Measurements from ENCODE around the gene TMPRSS3. TPM values are rescaled to one million over a fixed set of nuclear protein-coding genes. Genes with fewer than 3 reads are reported as not detected.

Gene TMPRSS3
- total and polyA plus RNA-seq, 9 of the 15 experiments (the other 6 are each of a cell fraction or from before 2014, with no cell fraction given): 0.07 TPM; not detected in 8

DNA sequence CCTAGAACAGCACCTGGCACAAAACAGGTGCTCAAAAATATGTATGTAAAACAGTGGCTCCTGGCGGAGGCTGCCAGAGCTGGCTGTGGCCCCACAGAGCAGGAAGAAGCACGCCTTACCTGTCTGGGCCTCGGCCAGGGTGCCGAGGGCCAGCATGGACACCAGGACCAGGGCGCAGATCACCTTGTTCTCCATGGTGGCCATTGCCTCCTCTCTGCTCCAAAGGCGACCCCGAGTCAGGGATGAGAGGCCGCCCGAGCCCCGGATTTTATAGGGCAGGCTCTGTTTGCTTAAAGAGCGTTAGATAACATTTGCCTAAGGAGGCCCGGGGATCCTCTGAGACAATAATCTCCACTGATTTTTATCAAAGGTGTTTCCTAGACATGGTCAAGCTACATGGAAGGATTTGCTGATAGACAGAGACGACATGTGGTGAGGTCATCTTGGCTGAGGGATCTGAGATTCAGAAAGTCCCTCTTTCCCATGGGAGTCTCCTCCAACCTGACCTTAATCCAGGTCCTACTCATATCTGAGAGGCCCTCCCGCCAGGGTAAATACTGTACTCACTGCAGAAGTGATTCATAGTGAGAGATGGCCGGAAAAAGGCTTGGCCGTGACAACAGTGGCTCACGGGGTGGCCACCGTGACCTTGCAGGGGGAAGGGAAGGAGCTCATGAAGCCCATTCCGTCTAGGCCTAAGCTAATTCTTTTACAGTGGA lies 29.4 kb downstream of the TMPRSS3 start, which contains the start of gene TFF1 (continued):
- TF ChIP-seq FOSL1 (tag; conservative IDR thresholded peaks at IDR 0.05): peak; percentile 49; the same call in 1 of the 2 replicates
- TF ChIP-seq, protein P1, sequence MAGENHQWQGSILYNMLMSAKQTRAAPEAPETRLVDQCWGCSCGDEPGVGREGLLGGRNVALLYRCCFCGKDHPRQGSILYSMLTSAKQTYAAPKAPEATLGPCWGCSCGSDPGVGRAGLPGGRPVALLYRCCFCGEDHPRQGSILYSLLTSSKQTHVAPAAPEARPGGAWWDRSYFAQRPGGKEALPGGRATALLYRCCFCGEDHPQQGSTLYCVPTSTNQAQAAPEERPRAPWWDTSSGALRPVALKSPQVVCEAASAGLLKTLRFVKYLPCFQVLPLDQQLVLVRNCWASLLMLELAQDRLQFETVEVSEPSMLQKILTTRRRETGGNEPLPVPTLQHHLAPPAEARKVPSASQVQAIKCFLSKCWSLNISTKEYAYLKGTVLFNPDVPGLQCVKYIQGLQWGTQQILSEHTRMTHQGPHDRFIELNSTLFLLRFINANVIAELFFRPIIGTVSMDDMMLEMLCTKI (IDR thresholded peaks at IDR 0.05; ENCODE audit: partially characterized antibody): no peak
- TF ChIP-seq ZNF217 (CRISPR knock-in tag; IDR thresholded peaks at IDR 0.05): no peak
- TF ChIP-seq, protein P2, sequence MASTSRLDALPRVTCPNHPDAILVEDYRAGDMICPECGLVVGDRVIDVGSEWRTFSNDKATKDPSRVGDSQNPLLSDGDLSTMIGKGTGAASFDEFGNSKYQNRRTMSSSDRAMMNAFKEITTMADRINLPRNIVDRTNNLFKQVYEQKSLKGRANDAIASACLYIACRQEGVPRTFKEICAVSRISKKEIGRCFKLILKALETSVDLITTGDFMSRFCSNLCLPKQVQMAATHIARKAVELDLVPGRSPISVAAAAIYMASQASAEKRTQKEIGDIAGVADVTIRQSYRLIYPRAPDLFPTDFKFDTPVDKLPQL (IDR thresholded peaks at IDR 0.05; ENCODE audit: extremely low read depth, insufficient read length): no peak
- no peak for TF ChIP-seq CBFA2T3 (IDR thresholded peaks at IDR 0.05)
- no peak for TF ChIP-seq TBP (optimal IDR thresholded peaks at IDR 0.05; ENCODE audit: low read depth, low read length)
- TF ChIP-seq ZNF133 (CRISPR knock-in tag; IDR thresholded peaks at IDR 0.05): no peak
- TF ChIP-seq CAMTA2 (CRISPR knock-in tag; conservative IDR thresholded peaks at IDR 0.05): no peak
- TF ChIP-seq, protein P3, sequence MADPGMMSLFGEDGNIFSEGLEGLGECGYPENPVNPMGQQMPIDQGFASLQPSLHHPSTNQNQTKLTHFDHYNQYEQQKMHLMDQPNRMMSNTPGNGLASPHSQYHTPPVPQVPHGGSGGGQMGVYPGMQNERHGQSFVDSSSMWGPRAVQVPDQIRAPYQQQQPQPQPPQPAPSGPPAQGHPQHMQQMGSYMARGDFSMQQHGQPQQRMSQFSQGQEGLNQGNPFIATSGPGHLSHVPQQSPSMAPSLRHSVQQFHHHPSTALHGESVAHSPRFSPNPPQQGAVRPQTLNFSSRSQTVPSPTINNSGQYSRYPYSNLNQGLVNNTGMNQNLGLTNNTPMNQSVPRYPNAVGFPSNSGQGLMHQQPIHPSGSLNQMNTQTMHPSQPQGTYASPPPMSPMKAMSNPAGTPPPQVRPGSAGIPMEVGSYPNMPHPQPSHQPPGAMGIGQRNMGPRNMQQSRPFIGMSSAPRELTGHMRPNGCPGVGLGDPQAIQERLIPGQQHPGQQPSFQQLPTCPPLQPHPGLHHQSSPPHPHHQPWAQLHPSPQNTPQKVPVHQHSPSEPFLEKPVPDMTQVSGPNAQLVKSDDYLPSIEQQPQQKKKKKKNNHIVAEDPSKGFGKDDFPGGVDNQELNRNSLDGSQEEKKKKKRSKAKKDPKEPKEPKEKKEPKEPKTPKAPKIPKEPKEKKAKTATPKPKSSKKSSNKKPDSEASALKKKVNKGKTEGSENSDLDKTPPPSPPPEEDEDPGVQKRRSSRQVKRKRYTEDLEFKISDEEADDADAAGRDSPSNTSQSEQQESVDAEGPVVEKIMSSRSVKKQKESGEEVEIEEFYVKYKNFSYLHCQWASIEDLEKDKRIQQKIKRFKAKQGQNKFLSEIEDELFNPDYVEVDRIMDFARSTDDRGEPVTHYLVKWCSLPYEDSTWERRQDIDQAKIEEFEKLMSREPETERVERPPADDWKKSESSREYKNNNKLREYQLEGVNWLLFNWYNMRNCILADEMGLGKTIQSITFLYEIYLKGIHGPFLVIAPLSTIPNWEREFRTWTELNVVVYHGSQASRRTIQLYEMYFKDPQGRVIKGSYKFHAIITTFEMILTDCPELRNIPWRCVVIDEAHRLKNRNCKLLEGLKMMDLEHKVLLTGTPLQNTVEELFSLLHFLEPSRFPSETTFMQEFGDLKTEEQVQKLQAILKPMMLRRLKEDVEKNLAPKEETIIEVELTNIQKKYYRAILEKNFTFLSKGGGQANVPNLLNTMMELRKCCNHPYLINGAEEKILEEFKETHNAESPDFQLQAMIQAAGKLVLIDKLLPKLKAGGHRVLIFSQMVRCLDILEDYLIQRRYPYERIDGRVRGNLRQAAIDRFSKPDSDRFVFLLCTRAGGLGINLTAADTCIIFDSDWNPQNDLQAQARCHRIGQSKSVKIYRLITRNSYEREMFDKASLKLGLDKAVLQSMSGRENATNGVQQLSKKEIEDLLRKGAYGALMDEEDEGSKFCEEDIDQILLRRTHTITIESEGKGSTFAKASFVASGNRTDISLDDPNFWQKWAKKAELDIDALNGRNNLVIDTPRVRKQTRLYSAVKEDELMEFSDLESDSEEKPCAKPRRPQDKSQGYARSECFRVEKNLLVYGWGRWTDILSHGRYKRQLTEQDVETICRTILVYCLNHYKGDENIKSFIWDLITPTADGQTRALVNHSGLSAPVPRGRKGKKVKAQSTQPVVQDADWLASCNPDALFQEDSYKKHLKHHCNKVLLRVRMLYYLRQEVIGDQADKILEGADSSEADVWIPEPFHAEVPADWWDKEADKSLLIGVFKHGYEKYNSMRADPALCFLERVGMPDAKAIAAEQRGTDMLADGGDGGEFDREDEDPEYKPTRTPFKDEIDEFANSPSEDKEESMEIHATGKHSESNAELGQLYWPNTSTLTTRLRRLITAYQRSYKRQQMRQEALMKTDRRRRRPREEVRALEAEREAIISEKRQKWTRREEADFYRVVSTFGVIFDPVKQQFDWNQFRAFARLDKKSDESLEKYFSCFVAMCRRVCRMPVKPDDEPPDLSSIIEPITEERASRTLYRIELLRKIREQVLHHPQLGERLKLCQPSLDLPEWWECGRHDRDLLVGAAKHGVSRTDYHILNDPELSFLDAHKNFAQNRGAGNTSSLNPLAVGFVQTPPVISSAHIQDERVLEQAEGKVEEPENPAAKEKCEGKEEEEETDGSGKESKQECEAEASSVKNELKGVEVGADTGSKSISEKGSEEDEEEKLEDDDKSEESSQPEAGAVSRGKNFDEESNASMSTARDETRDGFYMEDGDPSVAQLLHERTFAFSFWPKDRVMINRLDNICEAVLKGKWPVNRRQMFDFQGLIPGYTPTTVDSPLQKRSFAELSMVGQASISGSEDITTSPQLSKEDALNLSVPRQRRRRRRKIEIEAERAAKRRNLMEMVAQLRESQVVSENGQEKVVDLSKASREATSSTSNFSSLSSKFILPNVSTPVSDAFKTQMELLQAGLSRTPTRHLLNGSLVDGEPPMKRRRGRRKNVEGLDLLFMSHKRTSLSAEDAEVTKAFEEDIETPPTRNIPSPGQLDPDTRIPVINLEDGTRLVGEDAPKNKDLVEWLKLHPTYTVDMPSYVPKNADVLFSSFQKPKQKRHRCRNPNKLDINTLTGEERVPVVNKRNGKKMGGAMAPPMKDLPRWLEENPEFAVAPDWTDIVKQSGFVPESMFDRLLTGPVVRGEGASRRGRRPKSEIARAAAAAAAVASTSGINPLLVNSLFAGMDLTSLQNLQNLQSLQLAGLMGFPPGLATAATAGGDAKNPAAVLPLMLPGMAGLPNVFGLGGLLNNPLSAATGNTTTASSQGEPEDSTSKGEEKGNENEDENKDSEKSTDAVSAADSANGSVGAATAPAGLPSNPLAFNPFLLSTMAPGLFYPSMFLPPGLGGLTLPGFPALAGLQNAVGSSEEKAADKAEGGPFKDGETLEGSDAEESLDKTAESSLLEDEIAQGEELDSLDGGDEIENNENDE (IDR thresholded peaks at IDR 0.05; ENCODE audit: low read depth, low read length): no peak
- TF ChIP-seq, protein P4, sequence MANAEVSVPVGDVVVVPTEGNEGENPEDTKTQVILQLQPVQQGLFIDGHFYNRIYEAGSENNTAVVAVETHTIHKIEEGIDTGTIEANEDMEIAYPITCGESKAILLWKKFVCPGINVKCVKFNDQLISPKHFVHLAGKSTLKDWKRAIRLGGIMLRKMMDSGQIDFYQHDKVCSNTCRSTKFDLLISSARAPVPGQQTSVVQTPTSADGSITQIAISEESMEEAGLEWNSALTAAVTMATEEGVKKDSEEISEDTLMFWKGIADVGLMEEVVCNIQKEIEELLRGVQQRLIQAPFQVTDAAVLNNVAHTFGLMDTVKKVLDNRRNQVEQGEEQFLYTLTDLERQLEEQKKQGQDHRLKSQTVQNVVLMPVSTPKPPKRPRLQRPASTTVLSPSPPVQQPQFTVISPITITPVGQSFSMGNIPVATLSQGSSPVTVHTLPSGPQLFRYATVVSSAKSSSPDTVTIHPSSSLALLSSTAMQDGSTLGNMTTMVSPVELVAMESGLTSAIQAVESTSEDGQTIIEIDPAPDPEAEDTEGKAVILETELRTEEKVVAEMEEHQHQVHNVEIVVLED (CRISPR knock-in tag; IDR thresholded peaks at IDR 0.05): no peak
- TF ChIP-seq SMAD3 (CRISPR knock-in tag; conservative IDR thresholded peaks at IDR 0.05): no peak
- TF ChIP-seq ARID2 (IDR thresholded peaks at IDR 0.05): no peak
- no peak for TF ChIP-seq FOXK1 (CRISPR knock-in tag; IDR thresholded peaks at IDR 0.05; ENCODE audit: borderline replicate concordance)
